Measurements from ENCODE around the gene TAS1R3.
"Not testable (repeated sequence)": the region's sequence is repeated elsewhere in the genome, so short reads cannot be mapped to it uniquely, and the experiment has no call there.

The TAS1R3 gene

DNA sequence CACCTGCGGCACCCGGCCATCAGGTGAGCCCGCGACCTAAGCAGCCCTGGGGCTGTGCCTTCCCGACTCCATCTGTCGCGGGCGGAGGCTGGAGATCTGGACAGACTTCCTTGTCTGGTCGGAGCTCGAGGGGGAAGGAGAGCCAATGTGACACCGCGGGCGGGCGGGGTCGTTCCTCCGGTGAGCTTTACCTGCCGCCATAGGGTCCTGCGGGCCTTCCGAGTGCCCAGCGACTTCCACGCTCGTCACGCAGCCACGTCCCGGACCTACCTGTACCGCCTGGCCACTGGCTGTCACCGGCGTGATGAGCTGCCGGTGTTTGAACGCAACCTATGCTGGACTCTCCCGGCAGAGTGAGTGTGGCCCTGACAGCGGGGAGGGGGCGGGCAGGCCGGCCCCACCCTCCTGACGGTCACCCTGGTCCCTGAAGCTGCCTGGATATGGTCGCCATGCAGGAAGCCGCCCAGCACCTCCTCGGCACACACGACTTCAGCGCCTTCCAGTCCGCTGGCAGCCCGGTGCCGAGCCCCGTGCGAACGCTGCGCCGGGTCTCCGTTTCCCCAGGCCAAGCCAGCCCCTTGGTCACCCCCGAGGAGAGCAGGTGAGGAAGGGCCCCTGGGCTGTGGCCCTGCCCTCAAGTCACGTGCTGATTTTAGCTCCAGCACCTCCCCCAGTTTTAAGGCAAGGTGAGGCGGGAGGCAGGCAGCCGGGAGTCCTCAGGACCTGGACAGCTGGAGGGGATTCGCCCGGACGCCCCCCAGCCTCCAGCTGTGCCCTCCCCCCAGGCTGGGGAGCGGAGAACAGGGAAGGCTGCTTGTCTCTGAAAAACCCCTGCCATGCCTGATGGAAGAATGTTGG lies 21.6 kb upstream of the TAS1R3 start:
- DNase-seq (ENCODE audit: low read depth) = no peak

DNA sequence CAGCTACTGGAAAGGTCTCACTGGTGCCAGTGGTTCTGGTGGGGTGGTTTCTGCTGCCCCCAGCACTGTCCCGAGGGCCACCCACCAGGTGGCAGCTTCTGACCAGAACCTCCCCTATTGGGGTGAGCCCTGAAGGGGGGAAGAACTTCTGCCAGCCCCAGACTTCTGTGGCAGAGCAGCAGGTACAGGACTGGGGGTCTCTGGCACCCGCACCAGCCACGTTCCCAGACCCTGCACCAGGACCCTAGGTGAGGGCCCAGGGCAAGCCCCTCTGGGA lies 21.0 kb upstream of the TAS1R3 start:
- no peak for DNase-seq (ENCODE audit: low read depth)

GRCh38 chr1:1310476-1311053 lies 20.5 kb upstream of the TAS1R3 start:
- no peak for DNase-seq (ENCODE audit: low read depth)

DNA sequence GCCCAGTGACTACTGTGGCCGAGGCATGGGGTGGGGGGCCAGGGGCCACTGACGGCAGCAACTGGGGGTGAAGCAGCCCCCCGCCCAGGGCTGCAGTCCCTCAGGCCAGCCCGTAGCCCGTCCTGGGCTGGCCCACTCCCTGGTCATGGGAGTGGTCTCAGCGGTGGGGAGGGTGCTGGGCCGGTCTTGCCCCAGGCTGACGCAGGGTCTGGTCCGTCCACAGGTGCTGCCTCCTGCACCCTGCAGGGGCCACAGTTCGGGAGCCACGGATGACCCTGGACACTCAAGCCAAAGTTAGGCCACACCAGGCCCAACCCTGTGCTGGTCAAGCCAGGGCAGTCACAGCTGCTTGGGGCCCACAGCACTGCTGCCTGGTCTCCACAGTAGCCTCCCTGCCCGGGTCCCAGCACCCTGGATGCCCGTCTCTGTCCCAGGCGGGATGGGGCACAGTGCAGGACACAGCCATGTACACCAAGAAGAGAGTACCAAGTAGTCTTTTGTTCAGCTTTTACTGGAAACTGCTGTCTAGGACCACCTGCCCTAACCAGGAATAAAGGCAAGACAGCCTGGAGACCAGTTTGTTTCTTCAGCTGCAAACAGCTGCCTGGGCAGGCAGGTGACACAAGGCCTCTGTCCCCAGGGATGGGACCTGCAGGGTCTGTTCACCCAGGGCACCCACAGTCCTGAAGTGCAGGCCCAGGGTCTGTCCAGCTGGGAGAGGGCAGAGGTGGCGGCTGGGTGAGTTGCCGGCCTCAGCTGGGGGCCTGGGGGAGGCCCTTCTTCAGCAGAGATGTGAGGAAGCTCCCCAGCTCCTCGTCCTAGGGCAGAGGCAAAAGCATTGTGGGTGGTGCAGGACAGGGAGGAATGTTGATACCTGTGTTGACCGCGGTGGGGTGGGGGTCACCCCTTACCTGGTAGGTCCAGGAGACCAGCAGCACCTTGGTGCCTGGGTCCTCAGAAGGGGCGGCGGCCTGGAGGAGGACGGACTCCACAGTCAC lies 19.7 kb upstream of the TAS1R3 start:
- no peak for DNase-seq (ENCODE audit: low read depth)

DNA sequence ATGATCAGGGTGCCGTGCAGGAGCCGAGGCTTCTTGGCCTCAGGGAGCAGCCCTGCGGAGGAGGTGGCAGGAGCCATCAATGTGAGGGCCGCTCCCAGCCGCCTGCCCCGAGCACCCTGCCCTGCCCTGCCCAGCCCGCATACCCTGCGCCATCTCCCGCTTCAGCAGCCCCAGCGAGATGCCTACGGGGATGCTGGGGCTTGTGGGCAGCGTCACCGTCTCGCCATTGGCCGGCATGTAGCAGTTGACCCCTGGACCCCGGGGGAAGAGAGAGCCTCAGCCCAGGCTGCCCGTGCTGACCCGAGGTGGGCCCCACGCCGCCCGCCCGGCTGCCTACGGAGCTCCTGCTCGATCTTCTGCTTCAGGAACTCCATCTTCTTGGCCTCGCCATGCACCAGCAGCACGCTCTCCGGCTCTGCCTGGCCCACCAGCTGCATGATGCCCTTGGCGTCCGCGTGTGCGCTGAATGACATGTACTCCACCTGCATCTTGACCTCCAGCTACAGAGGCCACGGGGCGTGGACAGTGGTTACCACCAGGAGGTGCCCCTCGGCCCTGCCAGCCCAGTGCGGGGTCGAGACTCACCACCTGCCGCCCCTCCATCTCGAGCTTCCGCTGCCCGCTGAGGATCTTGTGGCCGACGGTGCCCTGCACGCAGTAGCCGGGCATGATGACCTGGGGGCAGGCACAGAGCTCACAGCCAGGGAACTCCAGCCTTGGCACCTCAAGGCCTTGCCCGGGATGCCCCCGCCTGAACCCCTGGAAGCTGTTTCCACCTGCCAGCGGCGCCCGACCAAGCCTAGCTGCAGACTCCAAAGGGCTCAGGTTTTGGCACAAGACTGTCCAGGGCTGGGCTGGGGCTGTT lies 18.4 kb upstream of the TAS1R3 start:
- DNase-seq (ENCODE audit: low read depth) = no peak

DNA sequence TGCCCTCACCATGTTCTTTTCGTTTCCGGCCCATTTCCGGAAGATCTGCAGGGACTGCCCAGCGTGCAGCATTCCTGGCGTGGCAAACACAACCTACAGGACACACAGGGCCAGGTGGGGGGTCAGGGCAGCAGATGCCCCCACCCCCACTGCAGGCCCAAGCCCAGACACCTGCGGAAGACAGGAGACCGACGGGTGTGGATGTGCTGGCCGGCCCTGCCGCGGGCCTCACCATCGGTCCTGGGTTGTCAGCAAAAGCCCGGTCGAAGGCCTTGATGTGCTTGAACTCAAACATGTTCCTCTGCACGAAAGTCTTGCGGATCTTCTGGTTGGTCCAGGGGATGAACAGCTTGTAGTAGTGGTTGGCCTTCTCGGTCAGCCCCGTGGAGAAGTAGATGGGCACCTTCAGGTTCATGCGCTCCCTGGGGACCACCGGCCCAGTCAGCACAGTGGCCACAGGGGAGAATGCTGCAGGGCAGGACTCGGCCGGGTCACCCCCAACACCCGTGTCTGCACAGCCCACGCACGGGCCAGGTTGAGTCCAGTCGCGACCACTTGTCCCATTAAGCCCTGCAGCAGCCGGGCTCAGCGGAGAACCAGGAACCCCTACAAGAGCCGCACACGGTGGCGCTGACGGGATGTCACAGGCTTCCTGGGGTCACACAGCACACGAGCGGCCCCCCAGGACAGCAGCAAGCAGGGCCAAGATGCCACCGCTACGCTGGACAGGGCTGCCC lies 17.4 kb upstream of the TAS1R3 start:
- DNase-seq (ENCODE audit: low read depth) = no peak

DNA sequence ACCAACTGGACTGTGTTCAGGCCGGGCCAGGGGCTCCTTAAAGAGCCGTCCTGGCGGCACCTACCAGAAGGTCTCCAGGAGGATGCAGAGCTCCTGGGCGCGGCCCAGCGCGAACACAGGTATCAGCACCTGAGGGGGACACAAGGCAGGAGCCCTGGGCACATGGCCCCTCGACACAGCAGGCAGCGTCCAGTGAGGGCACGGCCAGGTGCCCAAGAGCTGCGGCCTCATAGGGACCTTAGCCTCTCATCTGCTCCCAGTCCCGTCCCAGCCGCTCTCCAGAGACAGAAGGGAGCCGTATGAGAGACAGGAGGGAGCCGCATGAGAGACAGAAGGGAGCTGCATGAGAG lies 16.9 kb upstream of the TAS1R3 start:
- no peak for DNase-seq (ENCODE audit: low read depth)

- no peak for DNase-seq (ENCODE audit: low read depth)
Observed at GRCh38 chr1:1314678-1315335, 16.3 kb upstream of the TAS1R3 start.

- DNase-seq (ENCODE audit: low read depth) = no peak
Observed at GRCh38 chr1:1315435-1315954, 15.6 kb upstream of the TAS1R3 start.

GRCh38 chr1:1316199-1316598 lies 14.9 kb upstream of the TAS1R3 start:
- DNase-seq (ENCODE audit: low read depth) = not testable (repeated sequence)

DNA sequence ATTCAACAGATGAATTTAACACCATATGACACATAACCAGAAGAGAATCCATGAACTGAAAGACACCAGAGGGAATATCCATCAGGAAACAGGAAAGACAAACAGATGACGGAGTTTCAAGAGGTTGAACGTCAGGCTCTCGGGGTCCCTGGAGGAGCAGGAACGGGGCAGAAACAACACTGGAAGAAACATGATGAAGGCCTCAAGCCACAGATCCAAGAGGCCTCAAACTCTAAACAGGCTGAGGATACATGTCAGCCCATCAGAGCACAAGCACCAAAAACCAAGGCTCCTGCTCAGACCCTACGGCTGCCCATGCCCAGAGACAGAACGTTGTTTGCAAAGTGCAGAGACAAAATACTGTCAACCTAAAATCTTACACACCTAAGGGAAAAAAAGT lies 13.7 kb upstream of the TAS1R3 start:
- no peak for DNase-seq (ENCODE audit: low read depth)

DNA sequence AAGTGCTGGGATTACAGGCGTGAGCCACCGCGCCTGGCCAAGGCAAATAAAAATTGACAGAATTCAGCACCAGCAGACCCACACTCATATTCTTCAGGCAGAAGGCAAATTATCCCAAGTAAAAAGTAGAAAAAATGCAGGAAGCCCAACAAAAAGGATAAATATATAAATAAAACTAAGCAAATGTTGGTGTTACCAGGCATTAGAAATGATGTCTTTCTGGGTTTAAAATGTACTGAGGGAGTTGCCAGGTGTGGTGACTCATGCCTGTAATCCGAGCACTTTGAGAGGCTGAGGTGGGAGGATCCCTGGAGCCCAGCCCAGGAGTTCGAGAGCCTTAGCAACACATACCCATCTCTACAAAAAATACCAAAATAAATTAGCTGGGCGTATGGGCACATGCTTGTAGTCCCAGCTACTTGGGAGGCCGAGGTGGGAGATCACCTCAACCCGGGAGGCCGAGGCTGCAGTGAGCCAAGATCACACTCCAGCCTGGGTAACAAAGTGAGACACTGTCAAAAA lies 12.9 kb upstream of the TAS1R3 start:
- peak; percentile 94 for DNase-seq (ENCODE audit: low read depth)

DNA sequence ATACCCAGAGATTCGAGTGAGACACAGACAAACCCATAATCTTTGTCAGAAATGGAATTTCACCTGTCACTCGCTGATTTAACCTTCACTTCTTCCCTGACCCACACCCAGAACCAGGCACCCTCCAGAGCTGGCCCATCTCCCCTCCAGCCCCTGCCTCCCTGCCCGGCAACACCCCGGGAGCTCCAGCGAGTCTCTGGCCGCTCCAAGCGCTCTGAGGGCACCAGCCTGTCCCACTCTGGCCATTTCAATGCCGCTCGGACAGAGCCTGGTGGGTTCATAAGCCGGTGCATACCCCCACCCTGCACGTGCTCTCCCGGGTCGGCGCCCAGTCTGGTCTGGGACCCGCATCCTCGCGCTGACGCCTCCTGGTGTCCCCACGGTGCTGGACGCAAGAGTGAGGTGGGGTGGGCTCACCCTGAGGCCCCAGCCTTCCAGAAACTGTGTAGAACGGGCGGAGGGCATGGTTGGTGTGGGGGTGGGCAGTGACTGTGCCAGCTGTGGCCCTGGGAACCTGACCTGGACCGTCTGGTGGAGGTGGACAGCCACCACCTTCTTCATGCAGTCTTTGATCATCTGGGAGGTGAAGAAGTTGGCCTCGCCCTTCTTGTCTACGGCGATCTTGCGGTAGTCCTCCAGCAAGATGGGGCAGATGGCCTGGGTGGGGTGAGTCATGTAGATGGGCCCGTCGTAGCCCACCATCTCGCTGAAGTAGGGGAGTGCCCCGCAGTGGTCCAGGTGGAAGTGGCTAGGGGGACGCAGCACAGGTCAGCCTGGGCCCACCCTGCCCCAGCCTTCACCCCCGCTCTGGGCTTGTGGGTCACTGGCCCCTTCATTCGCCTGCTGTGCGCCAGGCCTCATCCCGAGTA lies 12.1 kb upstream of the TAS1R3 start:
- DNase-seq (ENCODE audit: low read depth) = no peak

DNA sequence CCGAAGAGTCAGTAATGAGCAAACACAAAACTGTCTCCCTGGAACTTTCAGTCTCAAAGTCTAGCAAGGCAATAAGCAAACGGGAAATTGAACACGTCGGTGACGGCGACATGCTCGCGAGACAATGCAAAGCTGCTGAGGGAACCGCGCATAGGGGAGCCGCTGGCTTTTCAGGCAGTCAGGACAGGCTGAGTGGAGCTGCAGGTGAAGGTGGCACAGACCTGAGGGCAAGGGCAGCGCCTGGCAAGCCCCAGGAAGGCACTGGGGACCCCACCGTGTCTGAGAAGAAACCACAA lies 11.5 kb upstream of the TAS1R3 start:
- DNase-seq (ENCODE audit: low read depth) = no peak

DNA sequence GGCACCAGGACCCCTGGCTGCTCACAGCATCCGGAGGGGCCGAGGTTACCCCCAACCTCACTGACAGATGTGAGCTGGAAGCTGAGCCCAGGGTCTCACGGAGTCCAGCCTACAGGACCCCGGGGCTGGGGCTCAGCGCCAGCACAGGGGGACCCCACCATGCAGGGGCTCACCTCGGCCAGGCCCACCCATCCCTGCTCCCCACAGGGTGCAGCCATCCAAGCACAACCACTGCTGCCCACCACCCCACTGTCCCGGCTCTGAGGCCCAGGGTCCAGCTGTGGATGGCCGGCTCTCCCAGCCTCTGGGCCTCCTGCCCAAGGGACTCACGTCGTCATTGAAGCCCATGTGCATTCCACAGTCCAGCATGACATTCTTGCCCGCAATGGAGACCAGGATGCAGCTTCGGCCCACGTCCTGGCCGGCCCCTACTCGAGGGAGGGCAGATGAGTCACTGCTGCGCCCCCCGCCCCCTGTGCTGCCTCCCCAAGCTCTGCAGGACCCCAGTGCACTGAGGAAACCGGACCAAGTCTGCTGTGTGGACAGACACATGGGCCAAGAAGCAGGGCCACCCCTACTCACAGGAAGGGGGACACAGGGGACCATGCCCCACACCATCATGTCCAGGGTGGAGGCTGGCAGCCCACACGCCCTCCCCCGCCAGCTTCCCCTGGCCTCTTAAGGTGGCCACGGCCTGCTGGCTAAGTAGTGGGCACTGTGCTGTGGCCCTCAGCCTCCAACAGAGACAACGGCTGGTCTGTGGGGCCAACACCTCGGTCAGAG lies 10.2 kb upstream of the TAS1R3 start:
- no peak for DNase-seq (ENCODE audit: low read depth)

DNA sequence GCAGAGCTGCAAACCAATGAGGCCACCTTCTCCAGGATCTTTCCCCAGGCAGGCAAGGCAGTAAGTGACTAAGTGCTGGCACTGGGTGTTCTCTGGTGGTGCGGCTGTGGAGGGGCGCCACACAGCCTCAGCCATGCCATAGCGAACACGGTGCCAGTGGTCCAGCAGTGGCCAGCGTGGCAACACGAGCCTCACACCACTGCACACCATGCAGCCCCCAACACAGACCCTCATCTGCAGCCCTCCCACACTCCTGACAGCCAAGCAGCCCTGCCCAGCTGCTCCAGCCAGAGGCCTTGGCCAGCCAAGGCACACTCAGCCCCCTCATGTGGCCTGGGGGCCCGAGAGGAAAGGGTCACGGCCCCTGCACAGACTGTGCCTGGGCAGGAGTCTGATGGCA lies 9.6 kb upstream of the TAS1R3 start:
- DNase-seq (ENCODE audit: low read depth) = no peak

- DNase-seq (ENCODE audit: low read depth) = no peak
Observed at GRCh38 chr1:1322418-1322817, 8.7 kb upstream of the TAS1R3 start.

DNA sequence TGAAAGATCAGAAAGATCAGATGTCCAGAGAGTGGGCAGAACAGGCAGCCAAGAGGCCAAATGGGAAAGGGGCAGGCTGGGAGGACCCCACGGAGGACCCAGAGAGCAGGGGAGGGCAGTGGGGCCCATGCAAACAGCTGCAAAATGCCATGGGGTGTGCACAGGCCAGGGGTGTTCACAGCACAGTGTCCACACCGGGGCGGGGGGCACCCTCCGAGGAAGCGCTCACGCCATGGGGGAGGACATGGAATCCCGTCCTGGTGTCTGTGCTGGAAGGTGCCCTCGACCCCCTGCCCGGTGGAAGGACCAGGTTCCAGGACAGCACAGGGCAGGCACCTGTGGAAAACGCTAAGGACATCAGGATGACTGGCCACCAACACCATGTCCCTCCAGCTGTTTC lies 8.1 kb upstream of the TAS1R3 start:
- DNase-seq (ENCODE audit: low read depth) = no peak

GRCh38 chr1:1324084-1324523 lies 7.0 kb upstream of the TAS1R3 start:
- no peak for DNase-seq (ENCODE audit: low read depth)
